ENCODE data around the gene NECTIN2.

- no peak for TF ChIP-seq POLR2A (IDR thresholded peaks at IDR 0.05)
- no peak for TF ChIP-seq CTCF (IDR thresholded peaks at IDR 0.05)
- no peak for TF ChIP-seq EP300 (IDR thresholded peaks at IDR 0.05)
Observed at GRCh38 chr19:44867578-44867977, 21.5 kb downstream of the NECTIN2 start.

All from tibial nerve (tissue), 4 donors.